H9 (cell line): Measurements from ENCODE around the gene AIF1L. TPM values are rescaled to one million over a fixed set of nuclear protein-coding genes. Genes with fewer than 3 reads are reported as not detected.

Experiments
- DNase-seq: peaks from one replicate; pipeline ENCODE4 v3.0.0-alpha.2; 2017
- H2AFZ ChIP-seq: one replicate; pipeline ENCODE4 v1.6.1; 2013; ENCODE audit warnings: mild to moderate bottlenecking, low read length, control low read depth, moderate library complexity
- H2AK5ac ChIP-seq: 2 replicates; pipeline ENCODE4 v1.6.1; 2013; ENCODE audit warnings: low read length, control low read depth, mixed read lengths; ENCODE audit not compliant: insufficient read length
- H2BK120ac ChIP-seq: one replicate; pipeline ENCODE4 v1.6.1; 2013; ENCODE audit warnings: low read depth, mild to moderate bottlenecking, low read length, control low read depth, inconsistent platforms; ENCODE audit not compliant: poor library complexity, severe bottlenecking
- H2BK12ac ChIP-seq: 2 replicates; pipeline ENCODE4 v1.6.1; 2013; ENCODE audit warnings: low read length, control low read depth, mixed read lengths, low read depth; ENCODE audit not compliant: insufficient read length
- H2BK15ac ChIP-seq: 2 replicates; pipeline ENCODE4 v1.6.1; 2013; ENCODE audit warnings: low read depth, low read length, control low read depth
- H2BK20ac ChIP-seq: one replicate; pipeline ENCODE4 v1.6.1; 2013; ENCODE audit warnings: low read depth, mild to moderate bottlenecking, low read length, control low read depth, inconsistent platforms; ENCODE audit not compliant: poor library complexity, severe bottlenecking
- H2BK5ac ChIP-seq: 2 replicates; pipeline ENCODE4 v1.6.1; 2013; ENCODE audit warnings: low read length, control low read depth, mixed read lengths; ENCODE audit not compliant: insufficient read length
- H3K14ac ChIP-seq: 2 replicates; pipeline ENCODE4 v1.6.1; 2013; ENCODE audit warnings: low read length, control low read depth; ENCODE audit not compliant: insufficient read depth
- H3K18ac ChIP-seq: 2 replicates; pipeline ENCODE4 v1.6.1; 2013; ENCODE audit warnings: low read depth, mild to moderate bottlenecking, mixed read lengths, low read length, control low read depth; ENCODE audit not compliant: insufficient read length
- H3K23ac ChIP-seq: 2 replicates; pipeline ENCODE4 v1.6.1; 2013; ENCODE audit warnings: low read length, control low read depth, mixed read lengths, low read depth; ENCODE audit not compliant: insufficient read length
- H3K23me2 ChIP-seq: 2 replicates; pipeline ENCODE4 v1.6.1; 2013; ENCODE audit warnings: low read depth, mild to moderate bottlenecking, mixed read lengths, low read length, control low read depth; ENCODE audit not compliant: insufficient read length, poor library complexity, severe bottlenecking
- H3K27ac ChIP-seq: 2 replicates; pipeline ENCODE4 v1.5.1; 2013; ENCODE audit warnings: low read length, control low read depth, mixed read lengths, low read depth; ENCODE audit not compliant: insufficient read length
- H3K27me3 ChIP-seq: 2 replicates; pipeline ENCODE4 v1.6.1; 2013; ENCODE audit warnings: low read length, control low read depth, inconsistent platforms; ENCODE audit not compliant: insufficient read depth
- H3K4ac ChIP-seq: 2 replicates; pipeline ENCODE4 v1.6.1; 2013; ENCODE audit warnings: low read depth, mild to moderate bottlenecking, control low read depth, inconsistent platforms, low read length, moderate library complexity
- H3K4me1 ChIP-seq: 2 replicates; pipeline ENCODE4 v1.6.1; 2013; ENCODE audit warnings: low read length, control low read depth, inconsistent platforms; ENCODE audit not compliant: insufficient read depth
- H3K4me2 ChIP-seq: 2 replicates; pipeline ENCODE4 v1.6.1; 2013; ENCODE audit warnings: low read length, control low read depth, mixed read lengths; ENCODE audit not compliant: insufficient read length, insufficient read depth
- H3K56ac ChIP-seq: 2 replicates; pipeline ENCODE4 v1.6.1; 2013; ENCODE audit warnings: low read depth, mild to moderate bottlenecking, mixed read lengths, low read length, control low read depth; ENCODE audit not compliant: insufficient read length
- H3K79me1 ChIP-seq: 2 replicates; pipeline ENCODE4 v1.6.1; 2013; ENCODE audit warnings: low read depth, mild to moderate bottlenecking, moderate library complexity, low read length, control low read depth, inconsistent platforms; ENCODE audit not compliant: insufficient read depth, poor library complexity, severe bottlenecking
- H3K79me2 ChIP-seq: 2 replicates; pipeline ENCODE4 v1.6.1; 2013; ENCODE audit warnings: low read length, control low read depth, inconsistent platforms; ENCODE audit not compliant: insufficient read depth
- H3K9ac ChIP-seq: 2 replicates; pipeline ENCODE4 v1.6.1; 2013; ENCODE audit warnings: low read length, control low read depth, mixed read lengths; ENCODE audit not compliant: insufficient read length; ENCODE audit errors: extremely low read depth
- H3K9me3 ChIP-seq: one replicate; pipeline ENCODE4 v1.6.1; 2013; ENCODE audit warnings: low read depth, low read length, inconsistent platforms; ENCODE audit not compliant: control insufficient read depth
- H3T11ph ChIP-seq: one replicate; pipeline ENCODE4 v1.6.1; 2013; ENCODE audit warnings: mild to moderate bottlenecking, low read length, control low read depth, inconsistent platforms
- H4K20me1 ChIP-seq: one replicate; pipeline ENCODE4 v1.6.1; 2013; ENCODE audit not compliant: control insufficient read depth, insufficient read length, insufficient read depth
- H4K5ac ChIP-seq: 2 replicates; pipeline ENCODE4 v1.6.1; 2013; ENCODE audit warnings: low read depth, mild to moderate bottlenecking, mixed read lengths, low read length, control low read depth; ENCODE audit not compliant: insufficient read length
- H4K8ac ChIP-seq: replicated peaks from 2 replicates; pipeline ENCODE4 v1.6.1; 2013; ENCODE audit warnings: low read length, control low read depth, mixed read lengths, low read depth; ENCODE audit not compliant: insufficient read length
- H4K91ac ChIP-seq: 2 replicates; pipeline ENCODE4 v1.6.1; 2013; ENCODE audit warnings: low read depth, mild to moderate bottlenecking, moderate library complexity, mixed read lengths, low read length, control low read depth; ENCODE audit not compliant: insufficient read length
- H3K27ac Mint-ChIP-seq, 3 experiments: 2 replicates in 2 of 3; 3 replicates in 1 of 3; pipeline ENCODE4 v1.8.0; 2020 to 2021; ENCODE audit warnings: mixed read lengths in 3 of 3, mild to moderate bottlenecking in 1 of 3, moderate library complexity in 1 of 3
- H3K27me3 Mint-ChIP-seq: 2 replicates; pipeline ENCODE4 v1.8.0; 2021; ENCODE audit warnings: low read depth, mild to moderate bottlenecking, moderate library complexity, mixed read lengths
- H3K36me3 Mint-ChIP-seq, 3 experiments: 2 replicates in 2 of 3; 3 replicates in 1 of 3; pipeline ENCODE4 v1.8.0; 2020 to 2021; ENCODE audit warnings: low read depth in 3 of 3, mixed read lengths in 3 of 3; ENCODE audit not compliant: insufficient read depth in 1 of 3
- H3K4me1 Mint-ChIP-seq, 2 experiments: 2 replicates each; pipeline ENCODE4 v1.8.0; 2020; ENCODE audit warnings: mixed read lengths in 2 of 2
- H3K4me3 Mint-ChIP-seq, 2 experiments: 2 replicates in 1 of 2; 3 replicates in 1 of 2; pipeline ENCODE4 v1.8.0; 2020 to 2021; ENCODE audit warnings: mild to moderate bottlenecking in 2 of 2, mixed read lengths in 2 of 2, moderate library complexity in 1 of 2
- H3K9me3 Mint-ChIP-seq, 2 experiments: 2 replicates in 1 of 2; 3 replicates in 1 of 2; pipeline ENCODE4 v1.8.0; 2020; ENCODE audit warnings: mild to moderate bottlenecking in 2 of 2, mixed read lengths in 2 of 2, moderate library complexity in 1 of 2
- CTCF ChIP-seq: fragments of 200-600 bp; sonication (generic); conservative IDR thresholded peaks from 3 replicates; pipeline ENCODE4 v1.8.0; 2021; ENCODE audit warnings: antibody characterized with exemption, mild to moderate bottlenecking
- WGBS: extraction: QIAGEN DNeasy Blood & Tissue Kit; methylation state at CpG from one replicate; pipeline ENCODE4 v1.1.7; 2013; ENCODE audit warnings: missing lambda C conversion rate, low lambda C conversion rate, mixed read lengths; ENCODE audit not compliant: insufficient read length; ENCODE audit errors: extremely low coverage; 5-methylcytosine and 5-hydroxymethylcytosine counted together
- total RNA-seq: library from RNA; stranded (reverse); gene quantifications from 2 replicates; pipeline ENCODE4 v1.2.1, GENCODE V29; 2021

AIF1L gene
- total RNA-seq, 1 experiment from 2014 or later = 122 TPM

- no peak overlapping the region for H3K4me2 ChIP-seq
- H2AFZ ChIP-seq = no peak overlapping the region
- H4K5ac ChIP-seq = no peak overlapping the region
- no peak overlapping the region for H2BK12ac ChIP-seq
- no peak for TF ChIP-seq CTCF
- H2BK120ac ChIP-seq = no peak overlapping the region
- H3K79me2 ChIP-seq = no peaks in the 10 kb centered on the region
- H4K20me1 ChIP-seq = no peaks in the 10 kb centered on the region
- H3K23me2 ChIP-seq = no peaks in the 10 kb centered on the region
- H3K9ac ChIP-seq = no peak overlapping the region
- Mint-ChIP-seq H3K4me3 (no peak overlapping the region), H3K9me3 (no peaks in the 10 kb centered on the region; a peak in 1 of 5 replicates), H3K27ac (no peak overlapping the region), H3K36me3 (peaks cover 5 to 13% (median 6%) of the 10 kb centered on the region in 3 experiments; a peak in 6 of 7 replicates), H3K4me1 (no peaks in the 10 kb centered on the region), H3K27me3 (no peaks in the 10 kb centered on the region)
- no peak overlapping the region for H3T11ph ChIP-seq
- no peak for DNase-seq
- no CpG with 5 or more reads among the region's 21 CpGs for WGBS
- no peaks in the 10 kb centered on the region for H3K79me1 ChIP-seq
- no peak overlapping the region for H2BK15ac ChIP-seq
- H3K14ac ChIP-seq = no peak overlapping the region
- H3K23ac ChIP-seq = no peak overlapping the region
- H2BK20ac ChIP-seq = no peak overlapping the region
- H3K18ac ChIP-seq = no peak overlapping the region
- no peaks in the 10 kb centered on the region for H3K27me3 ChIP-seq
- no peak overlapping the region for H2AK5ac ChIP-seq
- H3K27ac ChIP-seq = no peak overlapping the region
- H3K56ac ChIP-seq = no peak overlapping the region
- no peak overlapping the region for H3K4ac ChIP-seq
- H2BK5ac ChIP-seq = no peak overlapping the region
- no peaks in the 10 kb centered on the region for H3K9me3 ChIP-seq
- no peak overlapping the region for H4K8ac ChIP-seq
- H3K4me1 ChIP-seq = no peaks in the 10 kb centered on the region
- no peak overlapping the region for H4K91ac ChIP-seq
These were observed 46.3 kb upstream of the AIF1L start for GRCh38 chr9:131049829-131050715.
